Transverse colon (tissue), 4 donors: ENCODE results near the gene IL12RB1. TPM values are rescaled to one million over a fixed set of nuclear protein-coding genes. Genes with fewer than 3 reads are reported as not detected.

ENCODE experiments used
- DNase-seq: peaks from one replicate; pipeline ENCODE4 v3.0.0-alpha.2; 2019
- H3K27ac ChIP-seq, 4 donors: fragments of 200-600 bp; sonication (generic); 2 replicates each; pipeline ENCODE4 v1.5.1; 2016 to 2018; ENCODE audit warnings: inconsistent platforms in 4 of 4
- H3K27me3 ChIP-seq: fragments of 200-600 bp; sonication (generic); 2 replicates; pipeline ENCODE4 v1.5.1; 2017; ENCODE audit warnings: inconsistent platforms
- H3K36me3 ChIP-seq, 4 donors: fragments of 200-600 bp; sonication (generic); 2 replicates each; pipeline ENCODE4 v1.5.1; 2017 to 2019; ENCODE audit warnings: inconsistent platforms in 4 of 4
- H3K4me1 ChIP-seq, 4 donors: fragments of 200-600 bp; sonication (generic); 2 replicates each; pipeline ENCODE4 v1.5.1; 2017 to 2020; ENCODE audit warnings: inconsistent platforms in 4 of 4
- H3K4me3 ChIP-seq, 4 donors: fragments of 200-600 bp; sonication (generic); 1 replicate in 1 of 4; 2 replicates in 3 of 4; pipeline versions ENCODE4 v1.5.1 to v1.6.1; 2017 to 2019; ENCODE audit warnings: inconsistent platforms in 4 of 4
- H3K9me3 ChIP-seq, 2 donors: fragments of 200-600 bp; sonication (generic); 2 replicates each; pipeline ENCODE4 v1.5.1; 2017 to 2019; ENCODE audit warnings: inconsistent platforms in 2 of 2
- EP300 ChIP-seq: sonication (generic); formaldehyde crosslinking; IDR thresholded peaks from one replicate; pipeline ENCODE4 v1.6.1; 2017; ENCODE audit warnings: antibody characterized with exemption, low read depth
- POLR2A ChIP-seq: fragments of 450-650 bp; IDR thresholded peaks from one replicate; pipeline ENCODE4 v1.6.1; 2016; ENCODE audit warnings: antibody characterized with exemption, mild to moderate bottlenecking, moderate library complexity
- POLR2AphosphoS5 ChIP-seq, 3 donors: sonication (generic); formaldehyde crosslinking; IDR thresholded peaks; one replicate each; pipeline ENCODE4 v1.6.1; 2016; ENCODE audit warnings: antibody characterized with exemption in 3 of 3
- WGBS, 2 donors: methylation state at CpG; one replicate each; pipeline ENCODE4 v1.1.5; 2018; ENCODE audit warnings: low coverage in 1 of 2; 5-methylcytosine and 5-hydroxymethylcytosine counted together
- in situ Hi-C, 4 donors: fragments of 200-750 bp; cut with MboI; loops; one replicate each; pipeline versions ENCODE4 v1.15.0 to v1.15.1; 2017; ENCODE audit warnings: low sequenced_read_pairs in 3 of 4, low pct_ligation_motif_present in 1 of 4, low pct_unique_long_range_greater_than_20kb in 1 of 4
- intact Hi-C: fragments of 100-400 bp; cut with DNase I; formaldehyde crosslinking; loops from one replicate; pipeline ENCODE4 v1.15.1; 2023; ENCODE audit warnings: low total_unique reads
- total RNA-seq, 4 donors: library from RNA; depleted of rRNA; stranded (reverse); fragments of >200 nt; gene quantifications; one replicate each; pipeline ENCODE4 v1.1.0, GENCODE V29; 2016
- TF ChIP-seq, protein P1 (sequence below), 5 experiments: fragments of 200-600 bp in 3 of 5; fragments of 450-650 bp in 2 of 5; sonication (generic) in 3 of 5; IDR thresholded peaks; 1 replicate in 2 of 5; 2 replicates in 3 of 5; pipeline ENCODE4 v1.5.1; 2016 to 2017; ENCODE audit warnings: antibody characterized with exemption in 5 of 5, inconsistent platforms in 3 of 5, mild to moderate bottlenecking in 2 of 5, moderate library complexity in 1 of 5

IL12RB1 gene
- total RNA-seq, 4 donors from 2014 or later = 0.55 to 2.1 TPM; not detected in 2

- Histone ChIP-seq H3K4me3 (no peak overlapping the region), H3K27ac (no peak overlapping the region), H3K4me1 (no peaks in the 10 kb centered on the region), H3K27me3 (no peaks in the 10 kb centered on the region), H3K9me3 (no peaks in the 10 kb centered on the region), H3K36me3 (no peaks in the 10 kb centered on the region)
- no peak for TF ChIP-seq POLR2AphosphoS5 (IDR thresholded peaks at IDR 0.05)
- TF ChIP-seq EP300 = no peak
- TF ChIP-seq, protein P1, sequence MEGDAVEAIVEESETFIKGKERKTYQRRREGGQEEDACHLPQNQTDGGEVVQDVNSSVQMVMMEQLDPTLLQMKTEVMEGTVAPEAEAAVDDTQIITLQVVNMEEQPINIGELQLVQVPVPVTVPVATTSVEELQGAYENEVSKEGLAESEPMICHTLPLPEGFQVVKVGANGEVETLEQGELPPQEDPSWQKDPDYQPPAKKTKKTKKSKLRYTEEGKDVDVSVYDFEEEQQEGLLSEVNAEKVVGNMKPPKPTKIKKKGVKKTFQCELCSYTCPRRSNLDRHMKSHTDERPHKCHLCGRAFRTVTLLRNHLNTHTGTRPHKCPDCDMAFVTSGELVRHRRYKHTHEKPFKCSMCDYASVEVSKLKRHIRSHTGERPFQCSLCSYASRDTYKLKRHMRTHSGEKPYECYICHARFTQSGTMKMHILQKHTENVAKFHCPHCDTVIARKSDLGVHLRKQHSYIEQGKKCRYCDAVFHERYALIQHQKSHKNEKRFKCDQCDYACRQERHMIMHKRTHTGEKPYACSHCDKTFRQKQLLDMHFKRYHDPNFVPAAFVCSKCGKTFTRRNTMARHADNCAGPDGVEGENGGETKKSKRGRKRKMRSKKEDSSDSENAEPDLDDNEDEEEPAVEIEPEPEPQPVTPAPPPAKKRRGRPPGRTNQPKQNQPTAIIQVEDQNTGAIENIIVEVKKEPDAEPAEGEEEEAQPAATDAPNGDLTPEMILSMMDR (IDR thresholded peaks at IDR 0.05) = no peak
- TF ChIP-seq POLR2A = no peak
- intact Hi-C loops (no loop called here), in situ Hi-C loops (loop anchor here in 2 of 4 donors (25.0 kb wide), 1 partner anchor 133 kb away; the partner anchor contains the start of gene CCDC124 (in 2 of the 2))
- no peak for DNase-seq
- 84 to 100% methylated on average over 2 to 11 of the region's 11 CpGs for WGBS, 2 donors
Observed at GRCh38 chr19:18070181-18070580, 16.6 kb downstream of the IL12RB1 start.

- DNase-seq = no peak
- WGBS, 2 donors = 75 to 91% methylated on average over 4 to 12 of the region's 15 CpGs
- Histone ChIP-seq H3K9me3 (no peaks in the 10 kb centered on the region), H3K27me3 (no peaks in the 10 kb centered on the region), H3K36me3 (no peaks in the 10 kb centered on the region), H3K4me3 (no peak overlapping the region), H3K4me1 (no peaks in the 10 kb centered on the region), H3K27ac (no peak overlapping the region)
- in situ Hi-C loops = loop anchor here in 2 of 4 donors (10.0 to 25.0 kb wide), 2 partner anchors 55 to 132 kb away; partner anchors contain the start of gene CCDC124 (in 2 of the 2)
- intact Hi-C loops = no loop called here
- TF ChIP-seq, protein P1 (IDR thresholded peaks at IDR 0.05) = no peak
- TF ChIP-seq POLR2AphosphoS5 (IDR thresholded peaks at IDR 0.05) = no peak
- no peak for TF ChIP-seq EP300
- no peak for TF ChIP-seq POLR2A
Observed at GRCh38 chr19:18069383-18069782, 17.4 kb downstream of the IL12RB1 start.

- TF ChIP-seq EP300 = no peak
- TF ChIP-seq, protein P1 (IDR thresholded peaks at IDR 0.05) = no peak
- no peak for TF ChIP-seq POLR2A
- no peak for TF ChIP-seq POLR2AphosphoS5 (IDR thresholded peaks at IDR 0.05)
- intact Hi-C loops (no loop called here), in situ Hi-C loops (loop anchor here in 2 of 4 donors (10.0 to 25.0 kb wide), 2 partner anchors 54 to 131 kb away; partner anchors contain the start of gene CCDC124 (in 2 of the 2))
- no peak for DNase-seq
- H3K4me3 ChIP-seq = no peak overlapping the region
- H3K27me3 ChIP-seq = peaks cover 4% of the 10 kb centered on the region
- H3K36me3 ChIP-seq = no peaks in the 10 kb centered on the region
- H3K9me3 ChIP-seq = no peaks in the 10 kb centered on the region
- H3K27ac ChIP-seq = no peak overlapping the region
- no peaks in the 10 kb centered on the region for H3K4me1 ChIP-seq
- WGBS, 2 donors = 94% methylated on average over 5 of the region's 5 CpGs; no CpG with 5 or more reads in 1 of the 2 donors
Observed at GRCh38 chr19:18068395-18068794, 18.3 kb downstream of the IL12RB1 start.

GRCh38 chr19:18065173-18065495 is 21.6 kb downstream of the IL12RB1 start:
- H3K36me3 ChIP-seq = no peaks in the 10 kb centered on the region
- intact Hi-C loops = no loop called here
- in situ Hi-C loops = loop anchor here in 2 of 4 donors (10.0 to 25.0 kb wide), 2 partner anchors 50 to 128 kb away; partner anchors contain the start of gene CCDC124 (in 2 of the 2)
- H3K9me3 ChIP-seq = no peaks in the 10 kb centered on the region
- peaks cover 7% of the 10 kb centered on the region for H3K27me3 ChIP-seq
- no peak for DNase-seq
- no peak overlapping the region for H3K4me3 ChIP-seq
- no peak for TF ChIP-seq EP300
- no peak for TF ChIP-seq POLR2A
- TF ChIP-seq POLR2AphosphoS5 (IDR thresholded peaks at IDR 0.05) = no peak
- TF ChIP-seq, protein P1 (IDR thresholded peaks at IDR 0.05) = no peak
- 100% methylated on average over 1 of the region's 1 CpG; no CpG with 5 or more reads in 1 of the 2 donors for WGBS, 2 donors
- no peaks in the 10 kb centered on the region for H3K4me1 ChIP-seq
- H3K27ac ChIP-seq = no peak overlapping the region
